Effector CD4-positive, alpha-beta T cell (primary cell): ENCODE data around the gene SPOCK1.

Experiments
- DNase-seq: peaks from one replicate; pipeline ENCODE4 v3.0.0-alpha.2; 2020

SPOCK1 gene

GRCh38 chr5:137320056-137321045, 178.8 kb downstream of the SPOCK1 start:
- DNase-seq: no peak

GRCh38 chr5:137318027-137318426, 181.1 kb downstream of the SPOCK1 start:
- no peak for DNase-seq

- no peak for DNase-seq
Observed at GRCh38 chr5:137316346-137316736, 182.8 kb downstream of the SPOCK1 start.

GRCh38 chr5:137315534-137316345, 183.4 kb downstream of the SPOCK1 start:
- DNase-seq: no peak

GRCh38 chr5:137315109-137315508, 184.0 kb downstream of the SPOCK1 start:
- DNase-seq: no peak

- DNase-seq: no peak
Observed at GRCh38 chr5:137313526-137314175, 185.5 kb downstream of the SPOCK1 start.

GRCh38 chr5:137312011-137312410, 187.1 kb downstream of the SPOCK1 start:
- DNase-seq: no peak

- no peak for DNase-seq
Observed at GRCh38 chr5:137310051-137310730, 188.9 kb downstream of the SPOCK1 start.

GRCh38 chr5:137309290-137309689, 189.8 kb downstream of the SPOCK1 start:
- DNase-seq: no peak

GRCh38 chr5:137308311-137308710, 190.8 kb downstream of the SPOCK1 start:
- no peak for DNase-seq

- no peak for DNase-seq
Observed at GRCh38 chr5:137306903-137307302, 192.2 kb downstream of the SPOCK1 start.

- DNase-seq: no peak
Observed at GRCh38 chr5:137305971-137306602, 193.0 kb downstream of the SPOCK1 start.

GRCh38 chr5:137304226-137304874, 194.8 kb downstream of the SPOCK1 start:
- no peak for DNase-seq

- no peak for DNase-seq
Observed at GRCh38 chr5:137303509-137303908, 195.6 kb downstream of the SPOCK1 start.

- no peak for DNase-seq
Observed at GRCh38 chr5:137300411-137301240, 198.5 kb downstream of the SPOCK1 start.

GRCh38 chr5:137296213-137296781, 202.8 kb downstream of the SPOCK1 start:
- DNase-seq: no peak

GRCh38 chr5:137294604-137295003, 204.5 kb downstream of the SPOCK1 start:
- DNase-seq: no peak

GRCh38 chr5:137292461-137293027, 206.6 kb downstream of the SPOCK1 start:
- DNase-seq: no peak

GRCh38 chr5:137291436-137291835, 207.7 kb downstream of the SPOCK1 start:
- no peak for DNase-seq

- no peak for DNase-seq
Observed at GRCh38 chr5:137291031-137291430, 208.1 kb downstream of the SPOCK1 start.
